Neural cell (in vitro differentiated cells): ENCODE measurements around the gene PLAU. TPM values are rescaled to one million over a fixed set of nuclear protein-coding genes. Genes with fewer than 3 reads are reported as not detected.
"Not testable (repeated sequence)": the region's sequence is repeated elsewhere in the genome, so short reads cannot be mapped to it uniquely, and the experiment has no call there.

Experiments used
- H2AFZ ChIP-seq: fragments of 200-600, 300-800 bp; sonication (generic), shearing (Covaris generic); 2 replicates; pipeline ENCODE4 v1.6.0; 2014; ENCODE audit warnings: low read depth, mild to moderate bottlenecking, antibody characterized with exemption, low read length, moderate library complexity
- H3F3A ChIP-seq: fragments of 200-600 bp; shearing (Covaris generic); 2 replicates; pipeline ENCODE4 v1.6.1; 2016; ENCODE audit warnings: mild to moderate bottlenecking, moderate library complexity, mixed read lengths, antibody characterized with exemption, low read length; ENCODE audit not compliant: insufficient read depth, poor library complexity, severe bottlenecking
- H3K27ac ChIP-seq: fragments of 200-600, 300-800 bp; sonication (generic), shearing (Covaris generic); 2 replicates; pipeline ENCODE4 v1.5.1; 2014; ENCODE audit warnings: mild to moderate bottlenecking, low read length, moderate library complexity
- H3K27me3 ChIP-seq: fragments of 300-800, 200-600 bp; sonication (generic), shearing (Covaris generic); 2 replicates; pipeline ENCODE4 v1.6.0; 2014; ENCODE audit warnings: mild to moderate bottlenecking, low read depth, low read length, moderate library complexity; ENCODE audit not compliant: insufficient read depth
- H3K36me3 ChIP-seq: fragments of 300-800, 200-600 bp; sonication (generic), shearing (Covaris generic); 2 replicates; pipeline ENCODE4 v1.5.1; 2014; ENCODE audit warnings: mild to moderate bottlenecking, antibody characterized with exemption, low read length, moderate library complexity; ENCODE audit not compliant: insufficient read depth
- H3K4me2 ChIP-seq: fragments of 300-800, 200-600 bp; sonication (generic), shearing (Covaris generic); 2 replicates; pipeline ENCODE4 v1.6.0; 2014; ENCODE audit warnings: mild to moderate bottlenecking, low read length
- H3K4me3 ChIP-seq: fragments of 300-800, 200-600 bp; sonication (generic), shearing (Covaris generic); 2 replicates; pipeline ENCODE4 v1.5.1; 2014; ENCODE audit warnings: mild to moderate bottlenecking, low read length, moderate library complexity
- H3K79me2 ChIP-seq: fragments of 200-600 bp; shearing (Covaris generic); replicated peaks from 2 replicates; pipeline ENCODE4 v1.6.0; 2014; ENCODE audit warnings: mild to moderate bottlenecking, low read length, moderate library complexity; ENCODE audit not compliant: insufficient read depth
- H3K9ac ChIP-seq: fragments of 300-800, 200-600 bp; sonication (generic), shearing (Covaris generic); 2 replicates; pipeline ENCODE4 v1.6.1; 2016; ENCODE audit warnings: mild to moderate bottlenecking, low read length, mixed read lengths
- H3K9me2 ChIP-seq: fragments of 200-600 bp; shearing (Covaris generic); 2 replicates; pipeline ENCODE4 v1.6.1; 2016; ENCODE audit warnings: mild to moderate bottlenecking, low read length, mixed read lengths; ENCODE audit not compliant: insufficient read depth
- H3K9me3 ChIP-seq: fragments of 200-600, 300-800 bp; sonication (generic), shearing (Covaris generic); 2 replicates; pipeline ENCODE4 v1.6.1; 2016; ENCODE audit warnings: mild to moderate bottlenecking, mixed run types, low read length, moderate library complexity, mixed read lengths
- H4K20me1 ChIP-seq: fragments of 200-600 bp; shearing (Covaris generic); 2 replicates; pipeline ENCODE4 v1.6.1; 2016; ENCODE audit warnings: mild to moderate bottlenecking, mixed run types; ENCODE audit not compliant: insufficient read depth
- CTCF ChIP-seq: fragments of 450-650 bp; IDR thresholded peaks from 2 replicates; pipeline ENCODE4 v1.5.1; 2014; ENCODE audit warnings: antibody characterized with exemption, mild to moderate bottlenecking, moderate library complexity; ENCODE audit not compliant: poor library complexity, severe bottlenecking
- EP300 ChIP-seq: fragments of 450-650 bp; conservative IDR thresholded peaks from 2 replicates; pipeline ENCODE4 v1.6.1; 2014; ENCODE audit warnings: antibody characterized with exemption, mild to moderate bottlenecking, moderate library complexity; ENCODE audit not compliant: poor library complexity, severe bottlenecking
- EZH2 ChIP-seq: fragments of 200-600, 300-800 bp; shearing (Covaris generic), sonication (generic); IDR thresholded peaks from 2 replicates; pipeline ENCODE4 v1.6.1; 2014; ENCODE audit warnings: antibody characterized with exemption, low read length, borderline replicate concordance, mild to moderate bottlenecking; ENCODE audit not compliant: insufficient read depth, poor library complexity, severe bottlenecking
- MXI1 ChIP-seq: fragments of 450-650 bp; conservative IDR thresholded peaks from 2 replicates; pipeline ENCODE4 v1.6.1; 2014; ENCODE audit warnings: antibody characterized with exemption, mild to moderate bottlenecking; ENCODE audit not compliant: poor library complexity, severe bottlenecking
- POLR2AphosphoS5 ChIP-seq: IDR thresholded peaks from 2 replicates; pipeline ENCODE4 v1.6.1; 2012
- RAD21 ChIP-seq: fragments of 450-650 bp; conservative IDR thresholded peaks from 2 replicates; pipeline ENCODE4 v1.6.1; 2014; ENCODE audit warnings: antibody characterized with exemption, mild to moderate bottlenecking, moderate library complexity
- REST ChIP-seq: IDR thresholded peaks from 2 replicates; pipeline ENCODE4 v1.6.1; 2012; ENCODE audit warnings: borderline replicate concordance
- SMC3 ChIP-seq: fragments of 450-650 bp; conservative IDR thresholded peaks from 2 replicates; pipeline ENCODE4 v1.6.1; 2014; ENCODE audit warnings: antibody characterized with exemption, mild to moderate bottlenecking, moderate library complexity; ENCODE audit not compliant: poor library complexity
- TAF1 ChIP-seq: IDR thresholded peaks from 2 replicates; pipeline ENCODE4 v1.6.1; 2012; ENCODE audit warnings: low read depth
- polyA plus RNA-seq: library from polyadenylated mRNA; depleted of rRNA; stranded (reverse); fragments of >200 nt; gene quantifications from 2 replicates; pipeline ENCODE4 v1.2.3, GENCODE V29; 2014

PLAU gene
- polyA plus RNA-seq, 1 donor from 2014 or later = 1.1 TPM

- no peaks in the 10 kb centered on the region for H3K36me3 ChIP-seq
- no peaks in the 10 kb centered on the region for H4K20me1 ChIP-seq
- H3K4me2 ChIP-seq = no peak overlapping the region
- H3F3A ChIP-seq = no peaks in the 10 kb centered on the region
- no peaks in the 10 kb centered on the region for H3K9me3 ChIP-seq
- H3K27ac ChIP-seq = no peak overlapping the region
- no peaks in the 10 kb centered on the region for H3K27me3 ChIP-seq
- TF ChIP-seq EP300 = no peak
- TF ChIP-seq EZH2 = no peak
- no peaks in the 10 kb centered on the region for H3K79me2 ChIP-seq
- H2AFZ ChIP-seq = no peak overlapping the region
- H3K4me3 ChIP-seq = no peak overlapping the region
- no peak overlapping the region for H3K9ac ChIP-seq
- no peaks in the 10 kb centered on the region for H3K9me2 ChIP-seq
These were observed 20.7 kb upstream of the PLAU start for GRCh38 chr10:73890261-73890660.

- H3K36me3 ChIP-seq, H3K9me3 ChIP-seq, H3F3A ChIP-seq, H3K79me2 ChIP-seq, H3K9ac ChIP-seq, H3K4me2 ChIP-seq, H3K27ac ChIP-seq, H3K9me2 ChIP-seq, H4K20me1 ChIP-seq, H3K27me3 ChIP-seq, H2AFZ ChIP-seq, H3K4me3 ChIP-seq: not testable (repeated sequence)
These were observed 20.1 kb upstream of the PLAU start for GRCh38 chr10:73890830-73891229.

- no peak overlapping the region for H3K4me2 ChIP-seq
- no peaks in the 10 kb centered on the region for H3K9me2 ChIP-seq
- H2AFZ ChIP-seq = no peak overlapping the region
- H3K27me3 ChIP-seq = no peaks in the 10 kb centered on the region
- H4K20me1 ChIP-seq = no peaks in the 10 kb centered on the region
- H3F3A ChIP-seq = no peaks in the 10 kb centered on the region
- no peak overlapping the region for H3K9ac ChIP-seq
- no peak for TF ChIP-seq EP300
- no peak for TF ChIP-seq POLR2AphosphoS5
- no peak for TF ChIP-seq TAF1
- no peak for TF ChIP-seq CTCF
- TF ChIP-seq RAD21 = no peak
- TF ChIP-seq MXI1 = no peak
- TF ChIP-seq REST = no peak
- TF ChIP-seq SMC3 = no peak
- no peak for TF ChIP-seq EZH2
- H3K36me3 ChIP-seq = no peaks in the 10 kb centered on the region
- no peak overlapping the region for H3K4me3 ChIP-seq
- H3K27ac ChIP-seq = no peak overlapping the region
- no peaks in the 10 kb centered on the region for H3K79me2 ChIP-seq
- H3K9me3 ChIP-seq = no peaks in the 10 kb centered on the region
These were observed 19.4 kb upstream of the PLAU start for GRCh38 chr10:73891540-73891939.
